ENCODE measurements around the gene CDC42BPG. TPM values are rescaled to one million over a fixed set of nuclear protein-coding genes. Genes with fewer than 3 reads are reported as not detected.

Gene CDC42BPG, protein sequence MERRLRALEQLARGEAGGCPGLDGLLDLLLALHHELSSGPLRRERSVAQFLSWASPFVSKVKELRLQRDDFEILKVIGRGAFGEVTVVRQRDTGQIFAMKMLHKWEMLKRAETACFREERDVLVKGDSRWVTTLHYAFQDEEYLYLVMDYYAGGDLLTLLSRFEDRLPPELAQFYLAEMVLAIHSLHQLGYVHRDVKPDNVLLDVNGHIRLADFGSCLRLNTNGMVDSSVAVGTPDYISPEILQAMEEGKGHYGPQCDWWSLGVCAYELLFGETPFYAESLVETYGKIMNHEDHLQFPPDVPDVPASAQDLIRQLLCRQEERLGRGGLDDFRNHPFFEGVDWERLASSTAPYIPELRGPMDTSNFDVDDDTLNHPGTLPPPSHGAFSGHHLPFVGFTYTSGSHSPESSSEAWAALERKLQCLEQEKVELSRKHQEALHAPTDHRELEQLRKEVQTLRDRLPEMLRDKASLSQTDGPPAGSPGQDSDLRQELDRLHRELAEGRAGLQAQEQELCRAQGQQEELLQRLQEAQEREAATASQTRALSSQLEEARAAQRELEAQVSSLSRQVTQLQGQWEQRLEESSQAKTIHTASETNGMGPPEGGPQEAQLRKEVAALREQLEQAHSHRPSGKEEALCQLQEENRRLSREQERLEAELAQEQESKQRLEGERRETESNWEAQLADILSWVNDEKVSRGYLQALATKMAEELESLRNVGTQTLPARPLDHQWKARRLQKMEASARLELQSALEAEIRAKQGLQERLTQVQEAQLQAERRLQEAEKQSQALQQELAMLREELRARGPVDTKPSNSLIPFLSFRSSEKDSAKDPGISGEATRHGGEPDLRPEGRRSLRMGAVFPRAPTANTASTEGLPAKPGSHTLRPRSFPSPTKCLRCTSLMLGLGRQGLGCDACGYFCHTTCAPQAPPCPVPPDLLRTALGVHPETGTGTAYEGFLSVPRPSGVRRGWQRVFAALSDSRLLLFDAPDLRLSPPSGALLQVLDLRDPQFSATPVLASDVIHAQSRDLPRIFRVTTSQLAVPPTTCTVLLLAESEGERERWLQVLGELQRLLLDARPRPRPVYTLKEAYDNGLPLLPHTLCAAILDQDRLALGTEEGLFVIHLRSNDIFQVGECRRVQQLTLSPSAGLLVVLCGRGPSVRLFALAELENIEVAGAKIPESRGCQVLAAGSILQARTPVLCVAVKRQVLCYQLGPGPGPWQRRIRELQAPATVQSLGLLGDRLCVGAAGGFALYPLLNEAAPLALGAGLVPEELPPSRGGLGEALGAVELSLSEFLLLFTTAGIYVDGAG (N-terminal part only)
- polyA plus RNA-seq (ENCODE audit: insufficient read length in 4 of 4): 1 to 10 TPM in 3 of 4 donors, under 1 TPM in 1; 0.97 to 10.0 (median 4.9) TPM

DNA sequence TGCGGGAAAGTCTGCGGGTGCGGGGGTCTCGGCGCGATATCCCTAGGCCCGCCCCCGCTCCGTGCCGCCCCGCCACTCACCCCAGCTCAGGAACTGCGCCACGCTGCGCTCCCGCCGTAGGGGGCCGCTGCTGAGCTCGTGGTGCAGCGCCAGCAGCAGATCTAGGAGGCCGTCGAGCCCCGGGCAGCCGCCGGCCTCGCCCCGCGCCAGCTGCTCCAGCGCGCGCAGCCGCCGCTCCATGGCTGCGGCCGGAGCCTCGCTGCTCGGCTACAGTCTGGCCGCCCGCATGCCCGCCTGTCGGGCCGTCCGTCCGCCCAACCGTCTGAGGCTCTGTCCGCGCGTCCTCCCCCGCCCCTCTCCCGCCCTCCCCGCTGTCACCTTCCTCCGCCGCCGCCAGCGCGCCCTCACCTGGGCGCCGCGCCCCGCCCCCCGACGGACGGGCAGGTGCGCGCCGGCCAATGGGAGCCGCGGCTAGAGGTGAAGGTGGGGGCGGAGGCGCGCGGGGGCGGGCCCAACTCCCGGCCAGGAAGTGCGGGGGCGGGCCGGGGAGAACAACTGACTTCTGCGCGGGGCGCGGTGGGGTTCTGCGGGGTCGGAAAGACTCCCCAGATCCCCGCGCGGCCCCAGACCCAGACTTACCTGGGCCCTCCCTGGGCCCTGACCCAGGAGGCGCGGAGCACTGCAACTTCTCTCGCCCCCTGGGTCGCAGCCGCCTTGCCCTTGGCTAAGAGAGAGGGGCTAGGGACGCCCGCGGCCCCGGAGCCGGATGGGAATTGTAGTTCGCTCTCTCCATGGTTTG is at the start of gene CDC42BPG:
Gene CDC42BPG (minus strand): TSS at position 324 of the 799 bp plus-strand sequence. CDS start 84 bp downstream, at position 240.
- peak in 2 of 4 donors; percentile 40 to 57 for DNase-seq (ENCODE audit: low read depth in 4 of 4, low spot score in 3 of 4)

DNA sequence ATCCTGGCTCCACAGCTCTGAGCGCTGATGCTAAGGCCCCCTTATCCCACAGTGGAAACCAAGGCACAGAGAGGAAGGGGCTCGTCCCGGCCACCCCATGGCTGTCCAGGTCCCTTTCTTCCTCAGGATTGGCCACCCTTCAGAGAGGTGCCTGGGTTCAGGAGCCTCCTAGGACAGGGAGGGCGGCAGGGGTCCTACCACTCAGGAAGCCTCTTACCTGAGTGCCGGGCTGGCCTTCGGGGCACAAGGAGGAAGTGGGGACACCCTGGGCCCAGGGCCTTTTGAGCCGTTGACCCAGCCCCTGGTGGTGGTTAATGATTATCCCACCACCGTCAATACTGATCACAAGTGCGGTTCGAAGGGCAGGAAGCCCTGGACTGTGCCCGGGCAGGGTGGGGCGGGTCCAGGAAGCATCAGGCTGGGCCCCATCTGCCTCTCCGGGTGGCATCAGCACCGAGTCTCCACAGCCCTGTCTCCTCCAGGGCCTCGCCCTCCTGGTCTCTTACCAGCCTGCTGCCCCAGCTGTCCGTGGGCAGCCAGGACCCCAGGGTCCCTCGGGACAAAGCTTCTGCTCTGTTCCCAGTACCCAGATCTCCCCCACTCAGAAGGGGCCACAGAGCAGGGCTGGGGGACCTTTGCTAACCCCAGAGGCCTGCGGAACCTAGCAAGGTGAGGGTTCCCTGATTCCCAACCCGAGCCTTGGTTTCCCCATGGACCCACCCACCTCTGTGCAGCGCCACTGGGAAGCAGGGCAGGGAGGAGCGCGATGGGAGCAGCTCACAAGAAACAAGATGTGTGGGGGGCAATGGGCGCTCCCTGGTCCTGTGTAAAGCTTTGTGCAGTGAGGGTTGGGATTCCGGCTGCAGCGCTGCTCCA is 49.0 kb upstream of the CDC42BPG start:
- no peak for DNase-seq (ENCODE audit: low read depth in 4 of 4, low spot score in 3 of 4)

DNA sequence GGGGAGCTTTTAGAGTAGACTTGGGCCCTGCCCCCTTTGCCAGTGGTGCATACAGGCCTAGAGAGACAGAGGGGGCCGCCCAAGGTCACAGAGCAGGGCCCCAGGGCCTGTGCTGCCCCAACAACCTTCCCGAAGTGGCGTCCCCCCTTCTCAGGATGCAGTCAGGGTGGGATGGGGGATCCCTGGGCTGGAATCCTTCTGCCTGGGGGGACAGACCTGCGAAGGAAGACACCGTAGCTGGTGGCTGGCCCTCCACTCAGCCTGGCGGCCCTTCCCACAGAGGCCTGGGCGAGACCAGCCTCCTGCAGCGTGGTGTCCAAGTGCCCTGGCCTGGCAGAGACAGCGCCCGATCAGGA is 48.4 kb upstream of the CDC42BPG start:
- DNase-seq (ENCODE audit: low read depth in 4 of 4, low spot score in 3 of 4): no peak

DNA sequence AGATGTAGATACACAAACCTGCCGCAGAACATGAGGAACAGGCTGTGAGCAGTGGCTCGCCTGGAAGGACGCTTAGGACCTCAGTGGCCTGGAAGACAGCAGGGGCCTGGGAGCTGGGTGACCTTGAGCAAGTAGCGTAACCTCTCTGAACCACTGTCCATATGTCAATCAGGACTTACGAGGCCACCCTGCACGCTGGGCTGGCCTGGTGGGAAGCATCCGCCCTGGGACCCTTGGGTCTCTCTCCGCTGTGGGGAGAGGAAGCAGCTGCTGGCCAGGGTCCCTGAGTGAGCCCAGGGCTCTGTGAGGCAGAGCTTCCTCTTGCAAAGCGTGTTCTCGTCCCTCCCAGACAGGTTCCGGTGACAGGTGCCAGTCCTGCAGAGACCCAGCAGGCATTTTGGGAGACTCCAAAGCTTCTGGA is 48.0 kb upstream of the CDC42BPG start:
- no peak for DNase-seq (ENCODE audit: low read depth in 4 of 4, low spot score in 3 of 4)

DNA sequence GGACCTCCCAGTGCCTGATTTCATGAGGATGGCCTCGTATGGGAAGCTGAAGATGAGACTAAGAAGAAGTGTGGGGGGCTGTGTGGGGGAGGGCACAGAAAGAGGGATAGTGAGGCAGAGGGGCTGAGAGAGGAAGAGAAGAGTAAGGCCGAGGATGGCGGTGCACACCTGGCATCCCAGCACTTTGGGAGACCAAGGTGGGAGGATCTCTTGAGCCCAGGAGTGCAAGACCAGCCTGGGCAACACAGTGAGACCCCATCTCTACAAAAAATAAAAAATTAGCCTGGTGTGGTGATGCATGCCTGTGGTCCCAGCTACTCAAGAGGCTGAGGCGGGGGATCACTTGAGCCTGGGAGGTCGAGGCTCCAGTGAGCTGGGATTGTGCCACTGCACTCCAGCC is 47.4 kb upstream of the CDC42BPG start:
- DNase-seq (ENCODE audit: low read depth in 4 of 4, low spot score in 3 of 4): no peak

DNA sequence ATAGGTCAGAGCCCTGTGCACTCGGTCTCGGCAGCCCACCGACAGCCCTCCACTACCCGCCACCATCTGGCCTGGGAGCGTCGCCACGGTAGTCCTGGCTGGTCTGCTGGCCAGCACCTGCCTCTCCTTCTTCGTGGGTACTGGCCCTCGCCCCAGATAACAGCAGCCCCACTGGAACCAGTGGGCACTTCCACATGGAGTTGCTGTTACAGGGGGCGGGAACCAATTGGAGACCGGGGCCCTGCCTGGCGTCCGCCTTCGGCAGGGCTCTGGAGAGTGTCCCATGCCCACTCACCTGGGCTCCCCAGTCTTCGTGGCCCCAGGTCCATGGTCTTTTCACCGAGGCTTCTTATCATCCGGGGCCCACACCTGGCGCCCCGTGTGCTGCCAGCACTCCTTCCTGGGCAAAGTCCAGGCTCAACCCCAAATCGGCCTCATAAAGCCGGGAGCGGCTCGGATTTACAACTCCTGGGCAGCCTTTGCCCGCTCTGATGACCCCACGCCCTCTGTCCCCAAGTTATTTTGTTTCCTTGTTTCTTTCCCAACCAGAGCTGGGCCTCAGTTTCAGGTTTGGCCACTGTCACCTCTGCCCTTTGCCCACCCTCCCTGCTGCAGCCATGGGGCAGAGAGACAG is 46.9 kb upstream of the CDC42BPG start:
- DNase-seq (ENCODE audit: low read depth in 4 of 4, low spot score in 3 of 4): no peak

DNA sequence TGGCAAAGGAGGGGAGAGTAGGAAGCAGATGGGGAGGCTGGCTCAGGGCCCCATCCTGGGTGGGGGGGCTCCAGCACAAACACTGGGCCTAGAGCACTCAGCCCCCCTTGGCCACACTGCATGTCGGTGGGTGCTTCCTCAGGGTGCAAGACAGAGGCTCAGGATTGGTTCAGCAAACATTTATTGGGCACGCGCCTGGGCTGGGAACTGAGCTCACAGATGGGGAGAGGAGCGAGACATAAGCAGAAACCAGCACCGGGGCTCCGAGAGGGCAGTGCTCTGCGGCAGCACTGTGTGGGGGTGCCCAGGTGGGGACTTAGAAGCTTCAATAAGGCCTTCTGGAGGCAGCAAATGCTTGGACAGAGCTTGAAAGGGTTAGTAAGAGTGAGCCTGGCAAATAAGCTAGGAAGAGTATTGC is 46.1 kb upstream of the CDC42BPG start:
- DNase-seq (ENCODE audit: low read depth in 4 of 4, low spot score in 3 of 4): no peak

DNA sequence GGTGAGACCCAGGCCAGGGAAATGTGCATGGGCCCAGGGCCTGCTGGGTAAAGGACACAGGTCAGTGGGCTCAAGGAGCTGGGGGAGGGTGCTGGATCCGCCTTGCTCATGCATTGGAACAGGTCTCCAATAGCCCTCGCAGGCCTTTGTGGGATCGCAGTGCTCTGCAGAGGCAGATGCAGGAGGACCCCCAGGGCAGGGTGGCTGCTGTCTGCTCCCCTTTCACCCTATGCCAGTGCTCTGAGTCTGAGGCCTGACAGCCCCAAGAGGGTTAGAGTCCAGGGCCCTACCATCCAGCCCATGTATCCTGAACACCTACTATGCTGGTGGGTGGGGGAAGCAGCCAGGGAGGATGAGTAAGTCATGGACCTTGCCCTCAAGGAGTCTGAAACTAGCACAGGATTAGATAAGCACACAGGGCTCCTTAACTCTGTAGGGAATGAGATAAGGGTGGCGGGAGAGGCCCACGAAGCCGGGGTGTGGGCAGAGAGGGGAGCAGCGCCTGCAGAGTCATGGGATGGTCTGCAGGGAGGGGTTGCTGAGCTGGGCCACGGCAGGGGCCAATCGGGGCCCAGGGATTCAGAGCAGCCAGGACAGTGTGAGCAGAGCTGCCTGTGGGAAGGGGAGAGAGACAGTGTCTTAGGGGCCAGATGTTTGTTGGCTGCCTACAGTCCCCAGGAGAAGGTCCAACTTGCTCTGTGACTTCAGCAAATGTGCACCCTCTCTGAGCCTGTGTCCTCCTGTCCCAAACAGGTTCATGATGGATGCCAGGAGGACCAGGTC is 44.5 kb upstream of the CDC42BPG start:
- no peak for DNase-seq (ENCODE audit: low read depth in 4 of 4, low spot score in 3 of 4)

DNA sequence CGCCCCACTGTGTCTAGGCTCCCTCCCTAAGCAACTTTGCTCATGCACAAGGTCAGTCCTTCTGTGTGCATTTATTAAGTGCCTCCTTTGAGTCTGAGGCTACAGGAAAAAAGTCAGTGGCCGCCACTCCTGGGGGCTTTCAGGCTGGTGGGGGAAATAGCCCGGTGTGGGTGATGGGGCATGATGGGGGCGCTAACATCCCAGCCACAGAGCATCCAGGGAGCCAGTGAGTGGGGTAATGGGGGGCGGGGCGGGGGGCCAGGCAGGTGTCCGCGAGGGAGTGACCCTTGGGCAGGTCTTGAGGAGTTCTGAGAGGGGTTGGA is 43.9 kb upstream of the CDC42BPG start:
- DNase-seq (ENCODE audit: low read depth in 4 of 4, low spot score in 3 of 4): no peak

DNA sequence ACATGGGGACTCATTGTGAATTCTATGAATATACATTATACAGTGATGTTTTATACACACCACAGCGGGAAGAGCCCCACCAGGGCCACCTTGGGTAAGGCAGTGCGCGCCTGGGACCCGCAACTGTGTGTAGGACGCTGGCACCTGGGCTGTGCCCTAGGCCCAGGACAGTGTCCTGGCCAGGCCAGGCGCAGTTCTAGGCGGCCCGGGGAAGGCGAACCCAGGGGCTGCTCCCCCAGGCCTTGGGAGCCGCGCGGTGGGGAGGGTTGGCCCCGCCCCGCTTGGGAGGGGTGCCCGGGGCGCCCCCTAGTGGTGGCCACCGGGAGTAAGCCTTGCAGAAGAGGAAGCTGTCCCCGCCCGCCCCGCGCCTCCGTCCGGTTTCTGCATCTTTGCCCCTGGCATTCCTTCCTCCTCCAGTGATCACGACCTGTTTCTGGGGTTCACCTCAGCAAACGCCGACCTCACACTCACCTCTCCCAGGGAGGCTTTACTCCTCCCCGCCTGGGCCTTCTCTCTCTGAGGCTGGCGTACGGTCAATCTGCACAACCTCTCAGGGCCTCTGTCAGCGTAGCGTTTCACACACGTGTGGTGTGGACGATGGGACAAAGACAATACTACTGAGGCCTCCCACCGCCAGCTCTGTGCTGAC is 43.4 kb upstream of the CDC42BPG start:
- peak in 1 of 4 donors; percentile 41 for DNase-seq (ENCODE audit: low read depth in 4 of 4, low spot score in 3 of 4)

DNA sequence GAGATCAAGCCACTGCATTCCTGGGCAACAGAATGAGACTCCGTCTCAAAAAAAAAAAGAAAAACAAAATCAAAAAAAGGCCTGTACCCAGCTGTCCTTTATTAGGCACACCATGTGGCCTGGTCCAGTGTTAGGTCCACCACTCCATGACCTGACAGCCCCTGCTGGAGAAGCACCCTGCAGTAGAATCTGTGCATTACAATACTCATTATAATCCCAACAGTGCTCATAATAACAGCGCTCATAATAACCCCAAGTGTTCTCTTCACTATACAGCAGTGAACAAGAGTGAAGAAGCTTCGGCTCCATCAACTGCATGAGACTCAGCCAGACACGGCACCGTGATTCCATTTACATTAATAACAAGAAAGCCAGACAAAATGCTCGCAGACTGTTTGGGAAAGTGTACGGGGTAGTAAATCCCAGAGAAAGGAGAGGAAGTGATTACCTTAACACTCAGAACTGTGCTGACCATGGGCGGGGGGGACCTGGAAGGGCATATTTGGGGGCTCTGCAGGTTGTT is 42.8 kb upstream of the CDC42BPG start:
- DNase-seq (ENCODE audit: low read depth in 4 of 4, low spot score in 3 of 4): no peak

DNA sequence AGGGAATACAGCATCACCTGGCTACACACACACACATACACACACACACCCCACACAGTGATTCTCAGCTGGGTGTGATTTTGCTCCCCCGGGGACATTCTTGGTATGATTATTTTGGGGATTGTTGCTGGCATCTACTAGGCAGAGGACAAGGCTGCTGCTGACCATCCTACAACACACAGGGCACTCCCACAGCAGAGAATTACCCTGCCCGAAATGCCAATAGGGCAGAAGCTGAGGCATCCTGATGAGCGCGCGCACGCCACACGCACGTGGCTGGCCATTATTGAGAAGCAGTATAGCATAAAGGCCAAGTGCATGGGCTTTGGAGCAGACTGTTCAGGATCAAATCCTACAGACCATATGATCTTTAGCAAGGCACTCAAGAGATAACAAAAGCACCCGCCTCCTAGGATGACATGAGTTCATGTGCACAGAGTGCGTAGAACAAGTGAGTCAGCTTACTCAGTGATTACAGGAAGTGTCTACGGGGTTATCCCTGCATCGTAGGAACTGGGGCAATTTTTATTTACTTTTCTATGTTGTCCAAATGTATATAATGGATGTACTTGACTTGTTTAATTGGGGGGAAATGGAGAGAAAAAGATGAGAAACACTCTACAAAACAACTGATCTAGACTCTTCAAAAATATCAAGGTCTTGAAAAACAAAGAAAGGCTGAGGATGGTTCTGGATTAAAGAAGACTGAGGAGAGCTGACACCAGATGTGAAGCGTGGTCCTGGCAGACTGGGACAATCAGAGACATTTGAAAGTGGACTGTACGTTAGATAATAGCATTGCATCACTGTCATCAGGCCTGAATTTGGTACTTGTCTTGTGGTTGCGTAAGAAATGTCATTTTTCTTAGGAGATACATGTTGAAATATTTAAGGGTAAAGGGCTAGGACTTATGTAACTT is 41.2 kb upstream of the CDC42BPG start:
- no peak for DNase-seq (ENCODE audit: low read depth in 4 of 4, low spot score in 3 of 4)

DNA sequence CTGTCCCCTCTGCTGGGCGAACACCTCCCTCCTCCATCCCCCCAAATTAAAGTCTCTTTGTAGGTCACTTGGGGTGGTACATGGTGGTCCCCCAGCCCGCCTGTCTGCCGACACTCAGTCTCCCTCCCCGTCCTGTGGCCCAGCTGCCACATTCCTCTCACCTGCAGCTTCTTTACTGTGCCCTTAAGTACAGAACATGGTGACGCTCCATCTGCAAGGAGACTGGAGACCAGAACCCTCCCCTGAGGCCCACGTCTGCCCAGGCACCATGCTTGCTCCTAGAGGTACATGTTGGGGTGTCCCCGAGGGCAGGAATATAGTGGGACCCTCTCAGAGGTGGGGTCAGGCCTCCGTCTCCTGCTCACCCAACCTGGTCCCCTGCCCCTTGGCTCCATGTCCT is 39.6 kb upstream of the CDC42BPG start:
- no peak for DNase-seq (ENCODE audit: low read depth in 4 of 4, low spot score in 3 of 4)

DNA sequence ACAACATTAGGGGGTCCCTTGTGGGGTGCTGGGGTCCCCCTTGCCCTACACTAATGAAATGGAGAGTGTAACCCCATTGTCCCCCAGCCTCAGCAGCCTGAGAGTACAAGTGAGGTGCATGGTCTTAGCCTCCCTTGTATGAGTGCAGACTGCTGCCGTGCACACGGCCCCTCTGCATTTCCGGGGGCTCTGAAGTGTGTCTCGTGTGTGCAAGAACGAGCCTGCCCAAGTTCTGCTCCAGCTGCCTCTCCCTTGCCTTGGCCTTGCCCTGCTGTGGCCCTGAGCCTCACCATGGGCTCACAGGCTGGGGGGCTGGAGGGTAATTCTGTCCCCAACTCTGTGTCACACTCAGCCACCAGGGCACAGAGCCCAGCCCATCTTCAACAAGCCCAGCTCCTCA is 39.1 kb upstream of the CDC42BPG start:
- DNase-seq (ENCODE audit: low read depth in 4 of 4, low spot score in 3 of 4): no peak

DNA sequence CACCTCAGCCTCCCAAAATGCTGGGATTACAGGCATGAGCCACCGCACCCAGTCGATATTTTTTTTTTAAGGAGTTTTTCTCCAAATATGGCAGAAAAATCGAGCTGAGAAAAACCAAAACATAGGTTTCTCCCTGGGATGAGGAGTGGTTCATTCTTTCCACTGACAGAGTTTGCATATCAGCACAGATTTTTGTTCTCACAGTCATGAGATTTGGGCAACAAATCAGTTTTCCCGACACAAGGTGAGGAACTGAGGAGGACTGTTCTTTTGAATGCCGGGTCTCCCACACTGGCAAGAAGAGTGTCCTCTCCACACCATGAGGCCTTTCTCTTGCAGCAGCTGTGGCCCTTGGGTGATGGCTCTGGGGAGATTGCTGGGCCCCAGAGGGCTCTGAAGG is 37.8 kb upstream of the CDC42BPG start:
- DNase-seq (ENCODE audit: low read depth in 4 of 4, low spot score in 3 of 4): no peak

DNA sequence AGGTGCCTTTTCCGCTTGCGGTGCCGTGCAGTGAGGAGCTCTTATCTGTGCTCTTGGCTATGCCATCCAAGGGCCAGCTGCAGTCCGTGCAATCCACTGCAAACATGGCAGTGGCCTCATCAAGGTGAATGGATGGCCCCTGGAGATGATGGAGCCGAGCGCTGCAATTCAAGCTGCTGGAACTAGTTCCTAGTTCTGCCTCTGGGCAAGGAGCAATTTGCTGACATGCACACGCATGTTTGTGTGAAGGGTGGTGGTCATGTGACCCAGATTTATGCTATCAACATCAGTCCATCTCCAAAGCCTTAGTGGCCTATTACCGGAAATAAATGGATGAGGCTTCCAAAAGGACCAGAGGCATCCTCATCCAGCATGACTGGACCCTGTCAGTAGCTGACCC is 37.0 kb upstream of the CDC42BPG start:
- no peak for DNase-seq (ENCODE audit: low read depth in 4 of 4, low spot score in 3 of 4)

All from left renal pelvis (tissue), 4 donors.